HG02623 (cell line): Measurements from ENCODE around the gene HK1.

Experiments
- ATAC-seq: cut with Tn5 transposase; IDR thresholded peaks from one replicate; pipeline ENCODE4 v1.9.1; 2021; ENCODE audit warnings: moderate library complexity; ENCODE audit not compliant: unreplicated experiment

Gene HK1

GRCh38 chr10:69415951-69416350 lies 137.7 kb downstream of the HK1 start:
- ATAC-seq: no peak

- ATAC-seq: no peak
Measured at GRCh38 chr10:69416695-69417094, 138.4 kb downstream of the HK1 start, which contains the start of gene TACR2. TSS of gene TACR2 (minus strand) at chr10:69416918. CDS start at chr10:69416323, 595 bp downstream.

GRCh38 chr10:69417542-69417941 lies 139.2 kb downstream of the HK1 start:
- no peak for ATAC-seq

- ATAC-seq: no peak
Measured at GRCh38 chr10:69418052-69418752, 139.9 kb downstream of the HK1 start.

- ATAC-seq: no peak
Measured at GRCh38 chr10:69419096-69419743, 140.9 kb downstream of the HK1 start.

GRCh38 chr10:69419744-69420126 lies 141.4 kb downstream of the HK1 start:
- no peak for ATAC-seq

- ATAC-seq: no peak
Measured at GRCh38 chr10:69421611-69422308, 143.5 kb downstream of the HK1 start.

GRCh38 chr10:69422676-69423075 lies 144.4 kb downstream of the HK1 start:
- no peak for ATAC-seq

- no peak for ATAC-seq
Measured at GRCh38 chr10:69425041-69425440, 146.7 kb downstream of the HK1 start.

GRCh38 chr10:69425511-69426298 lies 147.4 kb downstream of the HK1 start:
- no peak for ATAC-seq

- ATAC-seq: no peak
Measured at GRCh38 chr10:69426376-69426727, 148.1 kb downstream of the HK1 start.

GRCh38 chr10:69428165-69428564 lies 149.9 kb downstream of the HK1 start:
- ATAC-seq: no peak

- ATAC-seq: no peak
Measured at GRCh38 chr10:69434169-69434568, 155.9 kb downstream of the HK1 start.

GRCh38 chr10:69434926-69435325 lies 156.6 kb downstream of the HK1 start:
- ATAC-seq: no peak

GRCh38 chr10:69435966-69436520 lies 157.7 kb downstream of the HK1 start:
- no peak for ATAC-seq

GRCh38 chr10:69437321-69438259 lies 159.3 kb downstream of the HK1 start:
- ATAC-seq: no peak

- ATAC-seq: no peak
Measured at GRCh38 chr10:69438536-69439349, 160.4 kb downstream of the HK1 start.

GRCh38 chr10:69439350-69439739 lies 161.0 kb downstream of the HK1 start:
- no peak for ATAC-seq
